ENCODE data around the gene KCNIP4.

The KCNIP4 gene

GRCh38 chr4:21032089-21032645 is 916.4 kb downstream of the KCNIP4 start:
- no peaks in the 10 kb centered on the region for H3K27me3 ChIP-seq (ENCODE audit: insufficient read depth, insufficient read length)
- H3K4me1 ChIP-seq (ENCODE audit: insufficient read depth, insufficient read length), result no peaks in the 10 kb centered on the region
- no peak for DNase-seq (ENCODE audit: low read depth, low spot score)
- H3K9ac ChIP-seq (ENCODE audit: insufficient read length, low read depth), result no peak overlapping the region
- no peaks in the 10 kb centered on the region for H3K36me3 ChIP-seq (ENCODE audit: insufficient read depth, insufficient read length, low read length)
- TF ChIP-seq YY1 (IDR thresholded peaks at IDR 0.05; ENCODE audit: insufficient read depth, insufficient read length), result no peak
- TF ChIP-seq ZNF274 (IDR thresholded peaks at IDR 0.05; ENCODE audit: low read depth, low read length), result no peak
- no peak for TF ChIP-seq SUZ12 (IDR thresholded peaks at IDR 0.05; ENCODE audit: extremely low read depth, insufficient read depth, insufficient read length)
- no peak overlapping the region for H3K4me3 ChIP-seq (ENCODE audit: insufficient read length, low read depth)
- no peaks in the 10 kb centered on the region for H3K9me3 ChIP-seq (ENCODE audit: insufficient read depth, low read length)

DNA sequence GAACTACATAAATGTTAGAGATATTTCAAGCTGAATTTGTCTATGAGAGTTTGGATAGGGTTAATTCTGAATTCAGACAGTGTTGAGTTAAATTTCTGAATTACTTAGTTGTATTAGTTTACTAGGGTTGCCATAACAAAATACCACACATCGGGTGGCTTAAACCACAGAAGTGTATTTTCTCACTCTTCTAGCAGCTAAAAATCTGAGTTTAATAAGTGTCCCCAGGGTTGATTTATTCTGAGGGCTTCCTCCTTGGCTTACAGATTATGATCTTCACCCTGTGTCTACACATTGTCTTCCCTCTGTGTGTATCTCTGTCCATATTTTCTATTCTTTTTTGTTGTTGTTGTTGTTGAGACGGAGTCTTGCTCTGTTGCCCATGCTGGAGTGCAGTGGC is 929.8 kb downstream of the KCNIP4 start:
- no peak for DNase-seq (ENCODE audit: low read depth, low spot score)
- Histone ChIP-seq H3K4me3 (ENCODE audit: insufficient read length, low read depth) (no peak overlapping the region), H3K9ac (ENCODE audit: insufficient read length, low read depth) (no peak overlapping the region), H3K9me3 (ENCODE audit: insufficient read depth, low read length) (no peaks in the 10 kb centered on the region), H3K36me3 (ENCODE audit: insufficient read depth, insufficient read length, low read length) (no peaks in the 10 kb centered on the region), H3K27me3 (ENCODE audit: insufficient read depth, insufficient read length) (no peaks in the 10 kb centered on the region), H3K4me1 (ENCODE audit: insufficient read depth, insufficient read length) (no peaks in the 10 kb centered on the region)
- TF ChIP-seq ZNF274 (IDR thresholded peaks at IDR 0.05; ENCODE audit: low read depth, low read length) (no peak), YY1 (IDR thresholded peaks at IDR 0.05; ENCODE audit: insufficient read depth, insufficient read length) (no peak), SUZ12 (IDR thresholded peaks at IDR 0.05; ENCODE audit: extremely low read depth, insufficient read depth, insufficient read length) (no peak)

- H3K9ac ChIP-seq (ENCODE audit: insufficient read length, low read depth), result no peak overlapping the region
- H3K9me3 ChIP-seq (ENCODE audit: insufficient read depth, low read length), result no peaks in the 10 kb centered on the region
- H3K4me1 ChIP-seq (ENCODE audit: insufficient read depth, insufficient read length), result no peaks in the 10 kb centered on the region
- no peaks in the 10 kb centered on the region for H3K36me3 ChIP-seq (ENCODE audit: insufficient read depth, insufficient read length, low read length)
- no peak for DNase-seq (ENCODE audit: low read depth, low spot score)
- H3K4me3 ChIP-seq (ENCODE audit: insufficient read length, low read depth), result no peak overlapping the region
- H3K27me3 ChIP-seq (ENCODE audit: insufficient read depth, insufficient read length), result no peaks in the 10 kb centered on the region
- TF ChIP-seq SUZ12 (IDR thresholded peaks at IDR 0.05; ENCODE audit: extremely low read depth, insufficient read depth, insufficient read length) (no peak), ZNF274 (IDR thresholded peaks at IDR 0.05; ENCODE audit: low read depth, low read length) (no peak), YY1 (IDR thresholded peaks at IDR 0.05; ENCODE audit: insufficient read depth, insufficient read length) (no peak)
Measured at GRCh38 chr4:21013501-21013900, 935.1 kb downstream of the KCNIP4 start.

GRCh38 chr4:21012851-21013331 is 935.7 kb downstream of the KCNIP4 start:
- TF ChIP-seq ZNF274 (IDR thresholded peaks at IDR 0.05; ENCODE audit: low read depth, low read length), result no peak
- TF ChIP-seq YY1 (IDR thresholded peaks at IDR 0.05; ENCODE audit: insufficient read depth, insufficient read length), result no peak
- no peak for TF ChIP-seq SUZ12 (IDR thresholded peaks at IDR 0.05; ENCODE audit: extremely low read depth, insufficient read depth, insufficient read length)
- no peak for DNase-seq (ENCODE audit: low read depth, low spot score)
- Histone ChIP-seq H3K36me3 (ENCODE audit: insufficient read depth, insufficient read length, low read length) (no peaks in the 10 kb centered on the region), H3K27me3 (ENCODE audit: insufficient read depth, insufficient read length) (no peaks in the 10 kb centered on the region), H3K4me3 (ENCODE audit: insufficient read length, low read depth) (no peak overlapping the region), H3K9ac (ENCODE audit: insufficient read length, low read depth) (no peak overlapping the region), H3K4me1 (ENCODE audit: insufficient read depth, insufficient read length) (no peaks in the 10 kb centered on the region), H3K9me3 (ENCODE audit: insufficient read depth, low read length) (no peaks in the 10 kb centered on the region)

DNA sequence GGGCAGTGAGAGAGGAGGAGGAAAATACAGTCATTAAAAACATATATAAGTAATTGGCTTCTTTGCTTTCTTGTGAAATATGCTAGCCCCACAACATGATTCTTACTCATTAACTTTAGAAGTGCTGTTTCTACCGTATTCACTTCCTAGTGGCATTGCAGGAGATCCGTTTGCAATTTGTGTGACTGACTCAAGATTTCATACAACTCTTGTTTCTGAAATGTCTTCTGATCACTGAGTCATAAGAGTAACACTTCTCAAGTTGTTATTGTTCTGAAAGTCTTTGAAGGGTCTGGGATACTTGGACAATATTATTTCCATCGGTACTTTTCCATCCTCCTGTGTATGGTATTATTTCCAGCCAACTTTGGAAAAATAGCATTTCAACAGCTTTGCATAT is 937.5 kb downstream of the KCNIP4 start:
- no peaks in the 10 kb centered on the region for H3K4me1 ChIP-seq (ENCODE audit: insufficient read depth, insufficient read length)
- no peak overlapping the region for H3K4me3 ChIP-seq (ENCODE audit: insufficient read length, low read depth)
- TF ChIP-seq YY1 (IDR thresholded peaks at IDR 0.05; ENCODE audit: insufficient read depth, insufficient read length), result no peak
- no peaks in the 10 kb centered on the region for H3K27me3 ChIP-seq (ENCODE audit: insufficient read depth, insufficient read length)
- H3K9me3 ChIP-seq (ENCODE audit: insufficient read depth, low read length), result no peaks in the 10 kb centered on the region
- no peaks in the 10 kb centered on the region for H3K36me3 ChIP-seq (ENCODE audit: insufficient read depth, insufficient read length, low read length)
- no peak overlapping the region for H3K9ac ChIP-seq (ENCODE audit: insufficient read length, low read depth)
- DNase-seq (ENCODE audit: low read depth, low spot score), result no peak

- no peak for TF ChIP-seq SUZ12 (IDR thresholded peaks at IDR 0.05; ENCODE audit: extremely low read depth, insufficient read depth, insufficient read length)
- TF ChIP-seq YY1 (IDR thresholded peaks at IDR 0.05; ENCODE audit: insufficient read depth, insufficient read length), result no peak
- Histone ChIP-seq H3K9ac (ENCODE audit: insufficient read length, low read depth) (no peak overlapping the region), H3K27me3 (ENCODE audit: insufficient read depth, insufficient read length) (no peaks in the 10 kb centered on the region), H3K36me3 (ENCODE audit: insufficient read depth, insufficient read length, low read length) (no peaks in the 10 kb centered on the region), H3K4me3 (ENCODE audit: insufficient read length, low read depth) (no peak overlapping the region), H3K9me3 (ENCODE audit: insufficient read depth, low read length) (no peaks in the 10 kb centered on the region), H3K4me1 (ENCODE audit: insufficient read depth, insufficient read length) (no peaks in the 10 kb centered on the region)
- DNase-seq (ENCODE audit: low read depth, low spot score), result no peak
Measured at GRCh38 chr4:21009956-21010355, 938.6 kb downstream of the KCNIP4 start.

DNA sequence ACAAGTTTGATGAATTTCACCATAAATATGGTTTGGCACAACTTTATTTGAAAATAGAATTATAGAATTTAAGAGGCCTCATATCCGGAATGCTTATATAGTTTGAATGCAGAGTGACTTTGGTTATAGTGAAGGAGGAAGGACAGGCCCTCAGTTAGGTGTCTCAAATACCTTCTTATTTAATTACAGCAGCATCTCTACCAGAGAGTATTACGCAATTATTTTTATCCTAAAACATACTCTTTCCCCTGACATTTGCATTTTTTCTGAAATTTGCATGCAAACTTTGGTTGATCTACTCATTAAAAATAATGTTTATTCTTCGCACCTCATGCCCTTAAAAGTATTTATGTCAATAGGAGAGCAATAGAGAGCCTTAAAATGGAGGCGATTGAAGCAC is 942.9 kb downstream of the KCNIP4 start:
- Histone ChIP-seq H3K4me3 (ENCODE audit: insufficient read length, low read depth) (no peak overlapping the region), H3K36me3 (ENCODE audit: insufficient read depth, insufficient read length, low read length) (no peaks in the 10 kb centered on the region), H3K9me3 (ENCODE audit: insufficient read depth, low read length) (no peaks in the 10 kb centered on the region), H3K27me3 (ENCODE audit: insufficient read depth, insufficient read length) (no peaks in the 10 kb centered on the region), H3K4me1 (ENCODE audit: insufficient read depth, insufficient read length) (no peaks in the 10 kb centered on the region), H3K9ac (ENCODE audit: insufficient read length, low read depth) (no peak overlapping the region)
- no peak for DNase-seq (ENCODE audit: low read depth, low spot score)
- TF ChIP-seq SUZ12 (IDR thresholded peaks at IDR 0.05; ENCODE audit: extremely low read depth, insufficient read depth, insufficient read length) (no peak), YY1 (IDR thresholded peaks at IDR 0.05; ENCODE audit: insufficient read depth, insufficient read length) (no peak), ZNF274 (IDR thresholded peaks at IDR 0.05; ENCODE audit: low read depth, low read length) (no peak)
